AG04449 (cell line): Measurements from ENCODE around the gene HEMK1.

Experiments
- CTCF ChIA-PET: fragments of 350-600 bp; formaldehyde crosslinking; extraction: SDS; loops from one replicate; lab custom pipeline; 2021; ENCODE audit warnings: antibody characterized with exemption; lab: Yijun Ruan, JAX
- POLR2A ChIA-PET: fragments of 400-600, 350-600 bp; formaldehyde crosslinking; extraction: SDS; loops from one replicate; lab custom pipeline; 2020; ENCODE audit warnings: antibody characterized with exemption, inconsistent platforms; lab: Yijun Ruan, JAX
- DNase-seq: peaks from one replicate; pipeline ENCODE4 v3.0.0-alpha.2; 2010; ENCODE audit warnings: low read depth, low spot score
- H3K4me3 ChIP-seq: 2 replicates; pipeline ENCODE4 v1.5.1; 2011; ENCODE audit warnings: low read depth, mild to moderate bottlenecking, control low read depth, low read length
- CTCF ChIP-seq: IDR thresholded peaks from one replicate; pipeline ENCODE4 v1.5.1; 2011; ENCODE audit warnings: mild to moderate bottlenecking, moderate library complexity, low read length, control low read depth, inconsistent platforms; ENCODE audit not compliant: insufficient read depth; ENCODE audit errors: missing control alignments

Gene HEMK1

GRCh38 chr3:50559702-50560101 lies 9.6 kb upstream of the HEMK1 start:
- CTCF ChIA-PET, result interaction anchor here (1.5 to 26.0 kb wide), 3 partner anchors 17 to 55 kb away, joined by 3 to 819 read pairs (median 333); partner anchors contain the start of genes CISH and MAPKAPK3
- POLR2A ChIA-PET, result interaction anchor here (0.9 kb wide), 1 partner anchor 10 kb away, joined by 3 read pairs; the partner anchor contains the start of gene HEMK1
- TF ChIP-seq CTCF, result no peak
- no peak for DNase-seq
- no peak overlapping the region for H3K4me3 ChIP-seq

- TF ChIP-seq CTCF, result peak; percentile 0
- no peak for DNase-seq
- CTCF ChIA-PET, result interaction anchor here (19.9 to 26.0 kb wide), 2 partner anchors 20 to 51 kb away, joined by 333 to 819 read pairs; partner anchors contain the start of genes CISH and MAPKAPK3
- H3K4me3 ChIP-seq, result no peak overlapping the region
- POLR2A ChIA-PET, result no interaction called here
Observed at GRCh38 chr3:50562861-50563260, 6.5 kb upstream of the HEMK1 start.

GRCh38 chr3:50563867-50564266 lies 5.5 kb upstream of the HEMK1 start:
- TF ChIP-seq CTCF, result no peak
- ChIA-PET POLR2A (no interaction called here), CTCF (interaction anchor here (19.9 to 26.0 kb wide), 2 partner anchors 21 to 50 kb away, joined by 333 to 819 read pairs; partner anchors contain the start of genes CISH and MAPKAPK3)
- H3K4me3 ChIP-seq, result no peak overlapping the region
- no peak for DNase-seq

GRCh38 chr3:50564321-50564720 lies 5.0 kb upstream of the HEMK1 start:
- POLR2A ChIA-PET, result no interaction called here
- H3K4me3 ChIP-seq, result no peak overlapping the region
- CTCF ChIA-PET, result interaction anchor here (19.9 to 26.0 kb wide), 2 partner anchors 21 to 50 kb away, joined by 333 to 819 read pairs; partner anchors contain the start of genes CISH and MAPKAPK3
- no peak for DNase-seq
- TF ChIP-seq CTCF, result no peak

GRCh38 chr3:50567011-50567385 lies 2.3 kb upstream of the HEMK1 start:
- POLR2A ChIA-PET, result interaction anchor here (0.6 to 1.1 kb wide), 3 partner anchors 35 to 1488 kb away, joined by 3 to 5 read pairs (median 3); partner anchors contain the start of genes HYAL3 and NAA80
- DNase-seq, result no peak
- CTCF ChIA-PET, result interaction anchor here (0.9 to 26.0 kb wide), 9 partner anchors 10 to 823 kb away, joined by 3 to 819 read pairs (median 6); partner anchors contain the start of genes CISH, MAPKAPK3 and RBM15B
- peak overlapping the region; percentile 61 for H3K4me3 ChIP-seq
- TF ChIP-seq CTCF, result no peak

GRCh38 chr3:50567386-50568167 lies 1.7 kb upstream of the HEMK1 start, which contains the start of gene C3orf18:
Gene C3orf18, minus strand, starts transcription at chr3:50567747. Its CDS starts 2,048 bp downstream, at chr3:50565699.
- peak; percentile 29 for DNase-seq
- no peak for TF ChIP-seq CTCF
- ChIA-PET POLR2A (interaction anchor here (0.6 to 1.6 kb wide), 4 partner anchors 31 to 1487 kb away, joined by 3 to 6 read pairs (median 4); partner anchors contain the start of genes HYAL3 and NAA80), CTCF (interaction anchor here (0.9 to 26.0 kb wide), 10 partner anchors 11 to 822 kb away, joined by 3 to 819 read pairs (median 6); partner anchors contain the start of genes CISH, MAPKAPK3 and RBM15B)
- peak within 1 kb of the TSS; percentile 97 for H3K4me3 ChIP-seq
